Panc1 (cell line): Measurements from ENCODE around the gene JDP2. TPM values are rescaled to one million over a fixed set of nuclear protein-coding genes. Genes with fewer than 3 reads are reported as not detected.

Source experiments
- ATAC-seq: fragments of 200-7000 bp; cut with Tn5 transposase; 2 replicates; pipeline ENCODE4 v1.9.1; 2020; ENCODE audit warnings: mild to moderate bottlenecking, moderate library complexity
- BruUV-seq: library from RNA; stranded (reverse); fragments of 400-500 nt; replicated peaks from 2 replicates; lab custom pipeline; 2021; lab: Mats Ljungman, UMichigan
- CTCF ChIA-PET: fragments of 300-600 bp; sonication (Branson Sonifier 250); formaldehyde crosslinking; loops from one replicate; lab custom pipeline; 2022; ENCODE audit warnings: antibody characterized with exemption; lab: Charles Lee
- POLR2A ChIA-PET: fragments of 300-600 bp; sonication (Branson Sonifier 250); formaldehyde crosslinking; loops from one replicate; lab custom pipeline; 2022; ENCODE audit warnings: antibody characterized with exemption; lab: Charles Lee
- DNase-seq: peaks from one replicate; pipeline ENCODE4 v3.0.0-alpha.2; 2010; ENCODE audit warnings: low read depth, low spot score
- H3K27ac ChIP-seq: 2 replicates; pipeline ENCODE4 v1.5.1; 2011; ENCODE audit warnings: mild to moderate bottlenecking, low read length, inconsistent platforms
- H3K27me3 ChIP-seq: fragments of 200-500 bp; sonication (Bioruptor generic); 2 replicates; pipeline ENCODE4 v1.6.0; 2014; ENCODE audit warnings: low read length, inconsistent platforms; ENCODE audit not compliant: control insufficient read depth, insufficient read depth
- H3K36me3 ChIP-seq: fragments of 200-500 bp; sonication (Bioruptor generic); 2 replicates; pipeline ENCODE4 v1.5.1; 2014; ENCODE audit warnings: inconsistent platforms, mild to moderate bottlenecking, low read length, moderate library complexity; ENCODE audit not compliant: control insufficient read depth, insufficient read depth
- H3K4me1 ChIP-seq: 2 replicates; pipeline ENCODE4 v1.5.1; 2011; ENCODE audit warnings: inconsistent platforms, mild to moderate bottlenecking, low read length, moderate library complexity; ENCODE audit not compliant: control insufficient read depth, insufficient read depth
- H3K4me3 ChIP-seq, 2 experiments: 2 replicates each; pipeline ENCODE4 v1.5.1; 2011 to 2012; ENCODE audit warnings: low read depth in 2 of 2, low read length in 2 of 2, mild to moderate bottlenecking in 2 of 2, inconsistent platforms in 1 of 2, moderate library complexity in 1 of 2
- H3K9me3 ChIP-seq: fragments of 200-500 bp; sonication (Bioruptor generic); 2 replicates; pipeline ENCODE4 v1.5.1; 2014; ENCODE audit warnings: low read depth, mild to moderate bottlenecking, inconsistent platforms, low read length, moderate library complexity; ENCODE audit not compliant: control insufficient read depth, insufficient read depth
- POLR2AphosphoS5 ChIP-seq: IDR thresholded peaks from 2 replicates; pipeline ENCODE4 v1.6.1; 2012; ENCODE audit warnings: mild to moderate bottlenecking, low read depth, low read length, moderate library complexity
- REST ChIP-seq, 2 experiments: IDR thresholded peaks; 2 replicates each; pipeline ENCODE4 v1.6.1; 2011 to 2012; ENCODE audit warnings: low read depth in 2 of 2, control low read depth in 1 of 2, low read length in 1 of 2, mild to moderate bottlenecking in 1 of 2, moderate library complexity in 1 of 2; ENCODE audit not compliant: insufficient read depth in 1 of 2
- SIN3A ChIP-seq: IDR thresholded peaks from 2 replicates; pipeline ENCODE4 v1.6.1; 2012; ENCODE audit warnings: low read depth, mild to moderate bottlenecking, low read length, moderate library complexity, borderline replicate concordance; ENCODE audit not compliant: insufficient read depth
- TCF7L2 ChIP-seq: IDR thresholded peaks from 2 replicates; pipeline ENCODE4 v1.6.1; 2011; ENCODE audit warnings: mild to moderate bottlenecking, low read depth, low read length, inconsistent platforms
- in situ Hi-C: cut with HindIII; loops from 2 replicates; pipeline ENCODE4 v1.10.0; 2016; ENCODE audit warnings: low sequenced_read_pairs, low pct_unique_long_range_greater_than_20kb
- intact Hi-C: fragments of 100-400 bp; cut with micrococcal nuclease; formaldehyde crosslinking; loops from one replicate; pipeline ENCODE4 v1.10.0; 2022; ENCODE audit not compliant: unreplicated experiment
- total RNA-seq: library from RNA; stranded (reverse); gene quantifications from one replicate; pipeline ENCODE4 v1.2.1, GENCODE V29; 2021; ENCODE audit not compliant: unreplicated experiment
- TF ChIP-seq, protein P1 (sequence below): fragments of 450-650 bp; IDR thresholded peaks from 2 replicates; pipeline ENCODE4 v1.5.1; 2017; ENCODE audit warnings: mild to moderate bottlenecking

The JDP2 gene
- total RNA-seq, 1 experiment from 2014 or later, result 17.5 TPM

GRCh38 chr14:75430976-75431375, 3.2 kb downstream of the JDP2 start:
- no peak for DNase-seq
- CTCF ChIA-PET, result no interaction called here
- BruUV-seq, result no TSS peak
- Histone ChIP-seq H3K27ac (no peak overlapping the region), H3K4me3 (no peak overlapping the region), H3K27me3 (no peaks in the 10 kb centered on the region), H3K9me3 (no peaks in the 10 kb centered on the region), H3K36me3 (no peaks in the 10 kb centered on the region), H3K4me1 (peaks cover 21% of the 10 kb centered on the region)
- in situ Hi-C loops, result no loop called here
- intact Hi-C loops, result no loop called here
- no peak for ATAC-seq
- TF ChIP-seq REST (IDR thresholded peaks at IDR 0.05; ENCODE audit: insufficient read depth in 1 of 2, low read depth in 2 of 2, low read length in 1 of 2) (no peak), TCF7L2 (no peak), POLR2AphosphoS5 (no peak), SIN3A (no peak)
- TF ChIP-seq, protein P1, sequence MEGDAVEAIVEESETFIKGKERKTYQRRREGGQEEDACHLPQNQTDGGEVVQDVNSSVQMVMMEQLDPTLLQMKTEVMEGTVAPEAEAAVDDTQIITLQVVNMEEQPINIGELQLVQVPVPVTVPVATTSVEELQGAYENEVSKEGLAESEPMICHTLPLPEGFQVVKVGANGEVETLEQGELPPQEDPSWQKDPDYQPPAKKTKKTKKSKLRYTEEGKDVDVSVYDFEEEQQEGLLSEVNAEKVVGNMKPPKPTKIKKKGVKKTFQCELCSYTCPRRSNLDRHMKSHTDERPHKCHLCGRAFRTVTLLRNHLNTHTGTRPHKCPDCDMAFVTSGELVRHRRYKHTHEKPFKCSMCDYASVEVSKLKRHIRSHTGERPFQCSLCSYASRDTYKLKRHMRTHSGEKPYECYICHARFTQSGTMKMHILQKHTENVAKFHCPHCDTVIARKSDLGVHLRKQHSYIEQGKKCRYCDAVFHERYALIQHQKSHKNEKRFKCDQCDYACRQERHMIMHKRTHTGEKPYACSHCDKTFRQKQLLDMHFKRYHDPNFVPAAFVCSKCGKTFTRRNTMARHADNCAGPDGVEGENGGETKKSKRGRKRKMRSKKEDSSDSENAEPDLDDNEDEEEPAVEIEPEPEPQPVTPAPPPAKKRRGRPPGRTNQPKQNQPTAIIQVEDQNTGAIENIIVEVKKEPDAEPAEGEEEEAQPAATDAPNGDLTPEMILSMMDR, result no peak
- POLR2A ChIA-PET, result interaction anchor here (0.5 to 0.6 kb wide), 2 partner anchors 145 to 245 kb away, joined by 3 to 14 read pairs; no protein-coding TSS in a partner anchor

GRCh38 chr14:75431827-75432226, 4.0 kb downstream of the JDP2 start:
- ATAC-seq (no peak), DNase-seq (no peak)
- H3K4me1 ChIP-seq, result peaks cover 20% of the 10 kb centered on the region
- no peak overlapping the region for H3K4me3 ChIP-seq
- H3K27me3 ChIP-seq, result no peaks in the 10 kb centered on the region
- in situ Hi-C loops (no loop called here), intact Hi-C loops (no loop called here)
- CTCF ChIA-PET, result no interaction called here
- BruUV-seq, result no TSS peak
- no peaks in the 10 kb centered on the region for H3K36me3 ChIP-seq
- H3K27ac ChIP-seq, result no peak overlapping the region
- TF ChIP-seq REST (IDR thresholded peaks at IDR 0.05; ENCODE audit: insufficient read depth in 1 of 2, low read depth in 2 of 2, low read length in 1 of 2) (no peak), POLR2AphosphoS5 (no peak), TCF7L2 (no peak), SIN3A (no peak)
- TF ChIP-seq, protein P1, result no peak
- no peaks in the 10 kb centered on the region for H3K9me3 ChIP-seq
- POLR2A ChIA-PET, result no interaction called here
